M059J (cell line): ENCODE data around the gene EED. TPM values are rescaled to one million over a fixed set of nuclear protein-coding genes. Genes with fewer than 3 reads are reported as not detected.
"Not testable (repeated sequence)": the region's sequence is repeated elsewhere in the genome, so short reads cannot be mapped to it uniquely, and the experiment has no call there.

Experiments
- DNase-seq: peaks from one replicate; pipeline ENCODE4 v3.0.0-alpha.2; 2012; ENCODE audit warnings: low read depth
- total RNA-seq: library from RNA; depleted of rRNA; stranded (reverse); fragments of >200 nt; shearing (Covaris generic); gene quantifications from 2 replicates; pipeline ENCODE4 v1.2.3, GENCODE V29; 2014

EED gene
- total RNA-seq, 1 experiment from 2014 or later = 35.6 TPM

DNA sequence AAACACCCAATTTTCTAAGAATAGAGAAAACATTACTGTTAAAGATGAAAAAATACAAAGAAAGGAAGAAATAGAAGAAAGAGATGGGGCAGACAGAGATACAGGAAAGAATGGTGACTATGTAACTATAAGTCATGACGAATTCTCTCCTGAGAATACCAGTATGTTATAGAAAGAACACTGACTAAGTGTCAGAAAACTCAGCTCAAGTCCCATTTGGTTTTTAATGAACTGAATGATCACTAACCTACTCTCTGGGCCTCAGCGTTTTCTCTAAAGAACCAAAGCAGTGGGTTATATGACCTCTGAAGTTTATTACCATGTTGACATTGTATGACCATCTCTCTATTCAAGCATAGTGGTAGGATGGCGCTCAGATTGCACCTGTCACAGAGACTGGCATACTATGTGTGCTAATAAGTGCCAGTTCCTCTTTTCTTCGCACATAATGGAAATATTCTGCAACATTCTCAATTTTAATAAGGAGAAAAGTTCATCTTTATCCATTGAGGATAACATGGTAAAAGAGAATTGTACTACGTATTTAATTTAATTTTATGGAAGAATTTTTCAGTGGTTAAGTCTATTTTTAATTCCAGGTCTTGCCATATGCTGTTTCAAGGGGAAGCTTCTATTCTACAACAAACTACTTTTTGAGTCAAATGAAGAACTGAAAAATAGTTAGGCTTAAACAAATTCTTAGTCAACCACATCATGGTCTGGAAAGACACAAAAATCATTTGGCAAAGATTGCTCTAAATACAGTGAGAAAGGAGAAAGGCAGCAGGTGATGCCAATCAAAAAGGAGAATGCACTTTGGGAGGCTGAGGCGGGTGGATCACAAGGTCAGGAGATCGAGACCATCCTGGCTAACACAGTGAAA, 25.0 kb upstream of the EED start:
- DNase-seq = no peak

DNA sequence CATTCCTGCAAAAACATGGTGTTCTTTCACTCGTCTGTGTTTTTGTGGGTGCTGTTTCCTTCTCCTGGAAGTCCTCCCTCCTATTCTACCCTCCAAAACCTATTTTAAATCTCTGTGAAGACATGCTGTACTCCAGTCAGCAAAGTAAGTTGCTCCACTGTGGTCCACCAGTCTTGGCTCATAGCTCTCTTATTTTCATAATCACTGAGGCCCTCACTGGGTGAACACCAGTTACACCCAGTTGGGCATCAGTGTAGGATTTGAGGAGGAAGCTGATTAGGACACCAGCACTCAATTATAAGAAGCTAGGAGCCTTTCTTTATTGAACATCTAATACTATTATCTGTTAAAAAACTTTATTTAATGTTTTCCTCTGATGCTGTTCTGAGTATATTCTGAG, 23.9 kb upstream of the EED start:
- no peak for DNase-seq

DNA sequence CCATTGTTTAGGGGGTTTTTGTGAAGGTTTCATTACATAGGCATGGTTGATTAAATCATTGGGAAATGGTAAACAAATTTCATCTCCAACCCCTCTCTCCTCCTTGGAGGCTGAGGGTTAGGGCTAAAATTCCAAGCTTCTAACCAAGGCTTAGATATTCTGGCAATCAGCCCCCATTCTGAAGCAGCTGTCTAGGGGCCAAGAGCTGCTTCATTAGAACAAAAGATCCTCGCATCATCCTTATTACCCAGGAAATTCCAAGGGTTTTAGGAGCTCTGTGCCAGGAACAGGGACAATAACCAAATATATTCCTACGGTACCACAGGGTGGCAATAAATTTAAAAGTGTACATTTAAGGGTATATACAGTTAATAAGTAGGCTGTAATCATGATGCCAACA, 22.5 kb upstream of the EED start:
- no peak for DNase-seq

DNA sequence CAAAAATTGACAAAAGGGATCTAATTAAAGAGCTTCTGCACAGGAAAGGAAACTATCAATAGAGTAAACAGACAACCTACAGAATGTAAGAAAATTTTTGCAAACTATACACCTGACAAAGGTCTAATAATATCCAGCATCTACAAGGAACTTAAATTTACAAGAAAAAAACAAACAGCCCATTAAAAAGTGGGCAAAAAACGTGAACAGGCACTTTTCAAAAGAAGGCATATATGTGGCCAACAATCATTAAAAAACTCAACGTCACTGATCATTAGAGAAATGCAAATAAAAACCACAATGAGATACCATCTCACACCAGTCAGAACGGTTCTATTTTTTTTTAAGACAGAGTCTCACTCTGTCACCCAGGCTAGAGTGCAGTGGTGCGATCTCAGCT, 20.0 kb upstream of the EED start:
- DNase-seq = not testable (repeated sequence)

DNA sequence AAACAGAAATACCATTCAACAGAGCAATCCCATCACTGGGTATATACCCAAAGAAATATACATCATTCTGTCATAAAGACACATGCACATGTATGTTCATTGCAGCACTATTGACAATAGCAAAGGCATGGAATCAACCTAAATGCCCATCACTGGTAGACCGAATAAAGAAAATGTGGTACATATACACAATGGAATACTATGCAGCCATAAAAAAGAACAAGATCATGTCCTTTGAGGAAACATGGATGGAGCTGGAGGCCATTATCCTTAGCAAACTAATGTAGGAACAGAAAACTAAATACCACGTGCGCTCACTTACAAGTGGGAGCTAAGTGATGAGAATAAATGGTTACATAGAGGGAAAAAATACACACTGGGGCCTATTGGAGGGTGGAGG, 19.2 kb upstream of the EED start:
- not testable (repeated sequence) for DNase-seq

DNA sequence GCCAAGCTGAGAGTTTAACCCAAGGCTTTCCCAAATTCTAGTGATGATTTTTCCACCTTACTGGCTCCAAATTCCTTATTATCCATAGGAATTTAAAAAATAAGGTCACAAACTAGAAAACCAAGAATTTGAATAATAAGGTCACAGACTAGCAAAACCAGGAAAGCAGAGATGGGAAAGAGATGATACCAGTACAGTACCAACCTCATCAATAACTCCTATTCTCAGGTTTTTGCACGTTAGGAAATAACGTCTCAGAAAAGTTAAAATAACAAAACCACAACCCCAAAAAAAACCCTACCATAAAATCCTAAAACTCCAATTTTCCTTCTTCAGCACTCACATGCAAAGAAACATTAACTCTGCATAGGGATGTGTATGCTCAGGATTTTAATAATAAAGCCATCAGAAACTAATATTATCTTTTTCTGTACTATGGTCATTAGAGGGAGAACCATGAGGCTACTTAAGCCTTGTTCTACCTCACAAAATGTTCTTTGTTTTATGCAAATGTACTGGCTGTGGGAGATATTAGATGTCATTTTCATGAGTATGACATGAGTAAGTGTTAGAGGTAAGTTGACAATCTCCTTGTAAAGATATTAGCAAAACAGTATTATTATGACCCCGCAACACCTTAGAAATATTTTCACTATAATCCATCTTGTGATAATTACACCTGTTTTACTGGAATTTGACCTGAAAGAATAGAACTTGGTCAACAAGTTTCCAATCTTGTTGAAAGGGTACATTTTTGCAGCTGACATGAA, 16.1 kb upstream of the EED start:
- DNase-seq = no peak

DNA sequence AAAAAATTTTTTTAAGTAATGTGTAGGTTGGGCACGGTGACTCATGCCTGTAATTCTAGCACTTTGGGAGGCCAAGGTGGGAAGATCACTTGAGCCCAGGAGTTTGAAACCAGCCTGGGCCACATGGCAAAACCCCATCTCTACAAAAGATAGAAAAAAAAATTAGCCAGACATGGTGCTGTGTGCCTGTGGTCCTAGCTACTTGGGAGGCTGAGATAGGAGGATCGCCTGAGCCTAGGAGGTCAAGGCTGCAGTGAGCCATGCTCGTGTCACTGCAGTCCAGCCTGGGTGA, 15.6 kb upstream of the EED start:
- peak; percentile 24 for DNase-seq

DNA sequence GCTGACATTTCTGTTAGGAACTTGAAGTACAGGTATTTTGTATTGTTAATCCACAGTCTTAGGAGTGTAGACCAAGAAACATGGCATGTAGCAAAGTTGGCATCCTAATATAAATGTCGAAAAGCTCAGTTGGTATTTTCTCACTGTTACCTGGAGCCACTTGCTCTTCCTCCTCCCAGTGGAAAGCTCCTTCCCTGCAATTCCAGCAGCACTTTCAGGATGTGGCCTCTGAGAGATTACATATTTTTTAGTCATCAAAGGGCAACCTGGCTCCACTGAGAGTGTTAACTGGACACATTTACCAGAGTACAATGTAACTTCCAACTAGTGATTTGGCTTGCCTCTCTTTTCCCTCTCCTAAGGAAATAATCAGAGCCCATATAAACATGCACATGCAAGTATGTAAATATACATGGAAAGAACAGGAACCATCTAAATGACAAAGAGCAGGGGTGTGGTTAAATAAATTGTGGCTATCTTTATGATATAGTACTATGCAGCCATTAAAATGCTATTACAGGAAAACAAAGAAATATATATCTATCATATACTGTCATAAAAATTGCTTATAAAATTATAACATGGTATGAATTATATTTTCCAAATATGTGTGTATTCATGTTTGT, 14.3 kb upstream of the EED start:
- peak; percentile 64 for DNase-seq

DNA sequence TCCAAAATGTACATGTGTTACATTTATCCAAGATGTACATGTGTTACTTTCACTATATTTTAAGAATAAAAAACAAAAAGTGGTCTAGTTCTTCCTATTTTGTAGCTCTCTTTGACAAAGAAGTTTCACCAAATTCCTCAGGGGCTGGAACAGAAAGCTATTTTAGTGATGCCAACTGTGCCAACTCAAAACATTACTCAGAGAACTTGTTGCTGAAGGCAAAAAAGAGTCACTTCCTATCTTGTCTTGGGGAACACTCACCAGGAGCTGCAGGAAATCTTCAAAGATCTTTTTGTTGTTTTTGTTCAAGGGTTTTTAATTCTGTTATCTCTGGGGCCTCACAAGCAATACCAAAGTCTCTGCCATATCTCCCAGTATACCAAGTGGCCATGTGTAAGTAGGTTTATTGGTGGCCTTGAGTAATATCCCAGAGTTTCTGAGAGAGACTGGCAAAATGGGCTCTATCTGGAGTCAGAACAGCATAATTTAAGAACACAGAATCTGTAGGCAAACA, 13.6 kb upstream of the EED start:
- DNase-seq = peak; percentile 63

DNA sequence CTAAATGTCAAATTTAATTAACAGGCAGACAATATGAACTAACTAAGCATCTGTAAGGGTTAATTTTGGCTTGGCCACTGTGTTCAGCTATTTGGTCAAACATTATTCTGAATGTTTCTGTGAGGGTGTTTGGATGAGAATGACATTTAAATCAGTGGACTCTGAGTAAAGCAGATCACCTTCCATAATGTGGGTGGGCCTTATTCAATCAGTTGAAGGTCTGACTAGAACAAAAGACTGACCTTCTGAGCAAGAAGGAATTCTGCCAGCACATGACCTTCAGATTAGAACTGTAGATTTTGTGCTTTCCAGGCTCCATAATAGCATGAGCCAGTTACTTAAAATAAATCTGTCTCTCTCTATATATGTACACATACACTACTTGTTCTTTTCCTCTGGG, 12.0 kb upstream of the EED start:
- DNase-seq = no peak

DNA sequence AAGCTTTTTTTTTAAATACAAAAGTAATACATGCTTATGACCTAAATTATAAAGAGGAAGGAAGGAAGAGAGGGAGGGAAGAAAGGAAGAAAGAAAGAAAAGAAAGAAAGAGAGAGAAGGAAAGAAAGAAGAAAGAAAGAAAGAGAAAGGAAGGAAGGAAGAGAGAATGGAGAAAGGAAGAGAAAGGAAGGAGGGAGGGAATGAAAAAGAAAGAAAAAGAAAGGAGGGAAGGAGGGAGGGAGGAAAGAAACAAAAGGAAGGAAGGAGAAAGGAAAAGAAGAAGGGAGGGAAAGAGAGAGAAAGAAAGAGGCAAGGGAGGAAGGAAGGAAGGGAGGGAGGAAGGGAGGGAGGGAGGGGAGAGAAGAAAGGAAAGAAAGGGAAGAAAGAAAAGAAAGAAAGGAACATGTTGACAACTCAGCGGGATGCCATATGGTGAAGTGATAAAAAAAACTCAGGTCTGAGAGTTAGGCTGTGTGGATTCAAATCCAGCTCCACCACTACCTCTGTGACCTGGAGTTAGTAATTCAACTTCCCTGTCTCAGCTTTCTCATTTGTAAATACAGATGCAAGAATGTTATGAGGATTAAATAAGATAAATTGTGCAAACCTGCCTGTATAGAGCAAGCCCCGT, 9.6 kb upstream of the EED start:
- DNase-seq = no peak

DNA sequence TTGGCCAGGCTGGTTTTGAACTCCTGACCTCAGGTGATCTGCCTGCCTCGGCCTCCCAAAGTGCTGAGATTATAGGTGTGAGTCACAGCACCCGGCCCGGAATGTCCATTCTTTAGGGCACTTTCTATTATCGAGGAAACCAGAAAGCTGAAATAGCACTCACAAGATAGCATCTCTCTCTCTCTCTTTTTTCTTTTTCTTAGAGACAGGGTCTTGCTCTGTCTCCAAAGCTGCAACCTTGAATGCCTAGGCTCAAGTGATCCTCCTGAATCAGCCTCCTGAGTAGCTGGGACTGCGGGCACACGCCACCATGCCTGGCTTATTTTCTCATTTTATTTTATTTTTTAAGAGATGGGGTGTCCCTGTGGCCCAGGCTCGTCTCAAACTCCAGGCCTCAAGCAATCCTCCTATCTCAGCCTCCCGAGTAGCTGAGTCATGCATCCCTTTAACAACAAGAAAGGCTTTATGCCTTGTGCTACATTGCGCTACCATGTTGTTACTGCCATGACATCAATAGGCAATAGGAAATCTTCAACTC, 7.2 kb upstream of the EED start:
- no peak for DNase-seq

DNA sequence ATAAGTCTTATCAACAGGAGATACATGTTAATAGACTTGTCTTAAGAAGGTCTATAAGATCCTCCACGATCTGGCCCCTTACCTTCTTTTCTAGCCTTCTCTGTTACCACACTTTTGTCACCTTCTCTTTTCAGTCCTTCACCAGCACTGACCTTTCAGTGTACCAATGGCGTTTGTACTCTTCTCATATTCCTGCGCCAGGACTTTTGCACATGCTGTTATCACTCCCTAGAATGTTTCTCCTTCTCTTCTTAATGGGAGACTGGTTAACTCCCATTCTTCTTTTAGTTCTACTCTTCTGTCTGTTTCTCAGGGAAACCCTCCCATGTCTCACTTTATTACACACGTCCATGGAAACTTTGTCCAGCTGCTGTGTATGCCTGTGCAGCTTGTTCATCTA, 4.4 kb upstream of the EED start:
- no peak for DNase-seq

DNA sequence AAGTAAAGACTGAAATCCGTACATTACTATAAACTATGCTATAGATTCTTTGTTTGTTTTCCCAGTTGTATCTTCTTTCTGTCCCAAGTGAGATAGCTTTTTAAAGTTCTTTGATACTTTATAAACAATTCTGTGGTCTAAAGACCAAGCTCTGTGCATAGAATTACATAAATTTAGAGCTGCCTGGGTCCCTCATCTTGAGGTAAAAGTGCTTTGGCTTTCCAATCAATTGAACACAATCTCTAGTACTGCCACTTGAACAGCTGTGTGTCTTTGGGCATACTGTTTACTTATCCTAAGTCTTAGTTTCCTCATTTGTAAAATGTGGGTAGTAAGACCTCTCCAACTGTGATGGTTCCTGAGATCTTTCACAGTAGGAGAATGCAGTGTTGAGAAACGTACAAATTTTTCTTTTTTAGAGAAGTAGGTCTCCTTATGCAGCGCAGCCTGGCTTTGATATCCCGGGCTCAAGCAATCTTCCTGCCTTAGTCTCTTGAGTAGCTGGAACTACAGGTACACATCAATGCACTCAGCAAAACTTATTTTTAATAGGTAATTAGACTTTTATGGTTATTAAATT, 2.5 kb upstream of the EED start:
- no peak for DNase-seq

DNA sequence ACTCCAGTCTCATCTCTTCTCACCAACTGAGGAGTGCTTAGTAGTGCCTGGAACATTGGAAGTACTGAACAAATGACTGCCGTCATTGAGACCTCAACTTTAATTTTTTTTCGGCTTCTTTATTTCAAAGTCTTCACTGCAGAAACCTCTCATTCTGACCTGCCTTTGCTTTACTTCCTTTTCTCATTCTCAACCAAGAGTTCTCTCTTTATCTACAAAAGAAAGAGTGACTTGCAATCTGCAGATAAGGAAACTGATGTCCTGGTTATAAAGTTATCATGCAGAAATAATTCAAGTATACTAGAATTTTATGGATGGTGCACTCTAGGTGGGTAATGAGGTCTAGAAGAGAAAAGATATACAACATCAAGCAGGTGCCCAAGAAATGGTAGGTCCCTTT, 1.2 kb upstream of the EED start:
- DNase-seq = no peak

DNA sequence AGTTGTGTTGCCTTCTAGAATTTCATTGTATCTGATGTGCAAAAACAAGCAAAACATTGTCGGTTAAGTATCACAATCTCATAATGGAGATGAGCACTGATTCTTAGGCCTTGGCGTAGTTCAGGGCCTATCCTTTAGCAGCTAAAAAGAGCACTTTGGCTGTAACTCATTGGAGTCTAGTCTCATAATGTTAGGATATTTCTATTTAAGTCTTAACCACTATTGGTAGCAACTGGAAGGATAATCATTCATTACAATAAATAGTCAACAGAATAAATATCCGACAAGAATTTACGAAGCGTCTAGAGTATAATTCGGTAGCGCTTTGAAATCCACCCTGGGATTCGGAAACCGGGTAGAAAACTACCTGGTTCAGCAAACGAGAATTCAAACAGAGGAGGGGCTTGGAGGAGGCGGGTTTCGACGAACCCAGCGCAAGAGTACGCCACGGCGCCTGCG, 461 bp upstream of the EED start:
- DNase-seq = peak; percentile 84

DNA sequence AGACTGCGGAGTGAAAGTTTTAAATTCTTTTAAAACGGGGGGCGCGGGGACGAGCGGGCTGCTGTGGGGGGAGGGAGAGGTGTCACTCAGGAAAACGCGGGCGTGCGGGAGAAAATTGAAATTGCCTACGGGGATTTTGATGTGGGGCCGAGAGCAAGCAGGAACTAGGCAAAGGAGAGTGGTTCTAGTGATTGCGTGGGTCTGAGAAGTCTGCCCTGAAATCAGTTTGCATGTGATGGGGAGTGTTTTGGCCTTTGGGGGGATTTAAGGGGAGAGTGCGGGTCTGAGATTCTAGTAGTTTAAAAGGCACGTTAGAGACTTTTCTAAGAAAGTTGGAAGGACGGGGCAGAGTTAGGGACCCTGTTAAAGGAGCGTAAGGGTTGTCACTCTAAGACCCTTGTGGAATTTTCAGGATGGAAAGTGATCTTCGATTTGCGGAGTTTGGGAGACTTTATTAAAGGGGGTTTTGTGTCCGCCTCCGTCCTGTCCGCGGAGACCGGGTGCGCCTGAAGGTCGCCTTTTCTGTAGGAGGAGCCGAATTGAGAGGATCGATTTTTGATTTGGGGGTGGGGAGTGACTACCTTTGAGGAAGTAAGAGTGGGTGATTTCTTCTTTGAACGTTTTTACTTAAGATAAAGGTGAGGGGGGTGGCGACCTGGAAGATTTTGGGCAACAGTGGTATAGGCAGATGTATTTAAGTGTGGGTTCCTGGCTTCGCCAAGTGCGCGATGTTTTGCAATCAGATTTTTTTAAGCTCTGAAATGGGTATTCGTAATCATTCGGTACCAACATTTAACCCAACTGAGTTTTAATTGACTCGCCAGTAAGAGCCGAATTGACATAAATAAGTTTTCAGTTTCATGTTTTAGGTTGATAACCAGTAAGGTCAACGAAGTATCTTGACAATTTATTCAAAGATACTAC, 1.1 kb downstream of the EED start:
- peak; percentile 14 for DNase-seq

DNA sequence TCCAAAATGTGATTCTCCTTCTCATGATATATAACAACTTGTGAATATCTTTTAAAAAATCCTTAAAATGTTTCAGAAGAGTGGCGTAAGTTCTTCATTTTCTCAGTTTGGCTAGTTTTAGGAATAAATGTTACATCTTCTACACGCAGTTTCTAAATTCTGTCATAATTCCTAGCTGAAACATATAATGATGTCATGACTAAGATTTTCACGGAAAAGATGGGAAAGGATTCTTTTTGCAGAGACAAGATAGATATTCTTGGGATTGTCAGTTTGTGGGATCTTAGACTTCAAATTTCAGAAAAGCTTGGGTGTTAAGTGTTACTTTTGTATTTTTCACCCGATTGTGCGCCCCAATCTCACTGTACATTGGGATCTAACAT, 1.7 kb downstream of the EED start:
- no peak for DNase-seq

DNA sequence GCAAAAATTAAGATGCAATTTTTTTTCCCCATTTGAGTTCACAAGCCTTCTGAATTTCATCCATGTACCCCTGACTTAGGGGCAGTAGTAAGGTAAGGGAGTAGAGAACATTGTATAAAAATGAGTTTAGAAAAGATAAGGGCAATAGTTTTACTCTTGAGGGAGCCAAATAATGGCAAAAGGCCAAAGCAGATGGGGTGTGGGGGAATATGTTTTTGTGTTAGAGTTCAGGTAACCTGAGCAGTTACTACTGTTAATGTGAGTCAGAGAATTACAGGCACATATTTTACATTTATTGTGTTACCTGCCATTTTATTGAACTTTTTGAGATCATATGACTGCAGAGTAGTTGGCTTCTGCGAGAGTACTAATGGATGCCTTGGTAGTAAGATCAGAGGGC, 3.1 kb downstream of the EED start:
- DNase-seq = peak; percentile 38

DNA sequence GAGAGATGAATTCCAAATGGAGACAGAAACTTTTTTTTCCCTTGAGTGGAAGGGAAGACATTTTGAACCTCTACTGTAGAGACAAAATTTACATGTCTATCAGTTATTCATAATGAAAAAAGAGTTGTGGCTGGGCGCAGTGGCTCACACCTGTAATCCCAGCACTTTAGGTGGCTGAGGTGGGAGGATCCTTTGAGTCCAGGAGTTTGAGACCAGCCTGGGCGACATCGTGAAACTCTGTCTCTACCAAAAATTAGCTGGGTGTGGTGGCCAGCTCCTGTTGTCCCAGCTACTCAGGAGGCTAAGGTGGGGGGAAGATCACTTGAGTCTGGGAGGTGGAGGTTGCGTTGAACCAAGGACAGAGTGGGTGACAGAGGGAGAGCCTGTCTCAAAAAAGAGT, 4.1 kb downstream of the EED start:
- no peak for DNase-seq
